GM06990 (cell line): ENCODE measurements around the gene ABCG2.

Source experiments
- DNase-seq: peaks from one replicate; pipeline ENCODE4 v3.0.0-alpha.2; 2011; ENCODE audit not compliant: insufficient read length; ENCODE audit errors: extremely low read depth
- H3K27me3 ChIP-seq: replicated peaks from 2 replicates; pipeline ENCODE4 v1.6.0; 2011; ENCODE audit warnings: low read length; ENCODE audit not compliant: control insufficient read depth, insufficient read depth
- H3K36me3 ChIP-seq: 2 replicates; pipeline ENCODE4 v1.5.1; 2011; ENCODE audit warnings: low read length; ENCODE audit not compliant: control insufficient read depth, insufficient read depth
- H3K4me3 ChIP-seq: replicated peaks from 2 replicates; pipeline ENCODE4 v1.5.1; 2011; ENCODE audit warnings: low read depth, mild to moderate bottlenecking, control low read depth, low read length
- TF ChIP-seq, protein P1 (sequence below): IDR thresholded peaks from 2 replicates; pipeline ENCODE4 v1.5.1; 2011; ENCODE audit warnings: low read length, control low read depth, mild to moderate bottlenecking, inconsistent platforms; ENCODE audit not compliant: insufficient read depth, poor library complexity, severe bottlenecking

The ABCG2 gene

DNA sequence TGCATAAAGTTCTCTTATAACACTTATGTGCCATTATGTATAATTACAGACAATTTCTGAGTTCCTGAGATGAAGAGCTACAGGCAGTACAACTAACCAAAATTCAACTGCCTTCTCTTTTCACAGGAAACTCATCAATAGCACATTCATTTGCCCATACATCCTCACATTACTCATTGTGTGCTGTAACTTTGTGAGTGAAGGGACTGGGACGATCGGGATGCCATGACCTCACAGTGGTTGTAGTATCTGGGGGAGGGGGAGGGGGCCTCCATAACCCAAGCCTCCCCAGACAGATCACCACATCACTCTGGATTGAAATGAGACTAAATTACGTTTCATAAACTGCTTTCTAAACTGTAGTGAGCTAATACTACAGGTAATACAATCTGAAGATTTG, 60.7 kb downstream of the ABCG2 start:
- Histone ChIP-seq H3K4me3 (no peak overlapping the region), H3K27me3 (no peaks in the 10 kb centered on the region), H3K36me3 (no peaks in the 10 kb centered on the region)
- TF ChIP-seq, protein P1, sequence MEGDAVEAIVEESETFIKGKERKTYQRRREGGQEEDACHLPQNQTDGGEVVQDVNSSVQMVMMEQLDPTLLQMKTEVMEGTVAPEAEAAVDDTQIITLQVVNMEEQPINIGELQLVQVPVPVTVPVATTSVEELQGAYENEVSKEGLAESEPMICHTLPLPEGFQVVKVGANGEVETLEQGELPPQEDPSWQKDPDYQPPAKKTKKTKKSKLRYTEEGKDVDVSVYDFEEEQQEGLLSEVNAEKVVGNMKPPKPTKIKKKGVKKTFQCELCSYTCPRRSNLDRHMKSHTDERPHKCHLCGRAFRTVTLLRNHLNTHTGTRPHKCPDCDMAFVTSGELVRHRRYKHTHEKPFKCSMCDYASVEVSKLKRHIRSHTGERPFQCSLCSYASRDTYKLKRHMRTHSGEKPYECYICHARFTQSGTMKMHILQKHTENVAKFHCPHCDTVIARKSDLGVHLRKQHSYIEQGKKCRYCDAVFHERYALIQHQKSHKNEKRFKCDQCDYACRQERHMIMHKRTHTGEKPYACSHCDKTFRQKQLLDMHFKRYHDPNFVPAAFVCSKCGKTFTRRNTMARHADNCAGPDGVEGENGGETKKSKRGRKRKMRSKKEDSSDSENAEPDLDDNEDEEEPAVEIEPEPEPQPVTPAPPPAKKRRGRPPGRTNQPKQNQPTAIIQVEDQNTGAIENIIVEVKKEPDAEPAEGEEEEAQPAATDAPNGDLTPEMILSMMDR = no peak
- DNase-seq = no peak

- Histone ChIP-seq H3K27me3 (no peaks in the 10 kb centered on the region), H3K36me3 (no peaks in the 10 kb centered on the region), H3K4me3 (no peak overlapping the region)
- TF ChIP-seq, protein P1 = no peak
- DNase-seq = no peak
Measured at GRCh38 chr4:88097301-88097700, 61.1 kb downstream of the ABCG2 start.

GRCh38 chr4:88093874-88094273, 64.6 kb downstream of the ABCG2 start:
- no peak for DNase-seq
- H3K27me3 ChIP-seq = no peaks in the 10 kb centered on the region
- no peak overlapping the region for H3K4me3 ChIP-seq
- TF ChIP-seq, protein P1 = no peak
- H3K36me3 ChIP-seq = no peaks in the 10 kb centered on the region

DNA sequence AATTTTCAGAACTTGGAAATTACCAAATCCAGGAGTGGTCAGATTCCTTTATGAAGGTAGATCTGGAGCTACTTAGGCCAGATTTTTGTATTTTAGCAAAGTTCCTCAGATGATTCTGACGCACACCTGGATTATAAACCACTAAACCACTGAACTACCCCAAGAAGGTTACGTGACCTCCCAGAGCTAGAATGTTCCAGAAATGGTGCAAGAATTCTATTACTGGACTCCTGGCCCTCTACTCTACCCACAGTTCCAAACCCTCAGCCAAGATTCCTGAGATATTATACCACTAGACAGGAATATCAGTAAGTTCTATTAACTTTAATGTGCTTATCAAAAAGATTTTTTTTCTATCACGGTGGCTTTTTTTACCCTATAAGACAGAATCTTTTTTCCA, 67.1 kb downstream of the ABCG2 start:
- DNase-seq = no peak
- TF ChIP-seq, protein P1 = no peak

DNA sequence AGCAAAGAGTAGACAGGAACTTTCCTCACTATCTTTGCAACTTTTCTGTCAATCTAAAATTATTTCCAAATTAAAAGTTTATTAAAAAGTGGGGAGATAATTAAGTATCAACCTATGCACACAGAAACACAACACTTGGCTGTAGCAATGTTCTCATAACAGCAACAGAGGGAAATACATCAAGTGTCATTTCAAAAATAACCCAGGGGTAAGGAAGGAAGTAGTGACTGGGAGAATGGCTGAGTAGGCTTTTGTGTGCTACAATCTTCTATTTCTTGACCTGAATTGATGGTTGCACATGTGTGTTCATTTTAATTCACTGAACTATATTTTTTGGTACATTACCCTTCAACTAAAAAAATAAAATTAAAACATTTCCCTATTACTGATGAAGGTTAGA, 67.5 kb downstream of the ABCG2 start:
- TF ChIP-seq, protein P1 = no peak
- Histone ChIP-seq H3K36me3 (no peaks in the 10 kb centered on the region), H3K4me3 (no peak overlapping the region), H3K27me3 (no peaks in the 10 kb centered on the region)
- DNase-seq = no peak

More for the DNA sequence above, 67.1 kb downstream of the ABCG2 start:
- no peaks in the 10 kb centered on the region for H3K36me3 ChIP-seq
- no peak overlapping the region for H3K4me3 ChIP-seq
- H3K27me3 ChIP-seq = no peaks in the 10 kb centered on the region

DNA sequence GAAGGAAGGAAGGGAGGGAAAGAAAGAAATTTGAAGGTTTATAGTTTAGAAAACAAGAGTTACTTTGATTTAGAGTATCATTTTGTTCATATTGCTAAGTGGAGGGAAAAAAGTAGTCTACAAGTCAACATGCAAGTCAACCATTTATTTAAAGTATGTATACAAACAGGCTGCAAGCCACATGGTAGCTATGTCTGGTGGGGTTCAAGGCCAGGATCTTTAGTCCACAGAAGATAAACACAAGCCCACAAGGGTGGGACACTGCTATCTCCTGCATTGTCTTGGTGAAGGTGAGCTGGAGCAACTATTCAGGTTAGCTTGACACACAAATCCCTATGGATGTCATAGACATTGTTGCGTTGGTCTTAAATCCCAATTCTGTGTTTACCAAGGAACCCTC, 71.4 kb downstream of the ABCG2 start:
- Histone ChIP-seq H3K27me3 (no peaks in the 10 kb centered on the region; the same call in 1 of the 2 replicates), H3K4me3 (no peak overlapping the region), H3K36me3 (no peaks in the 10 kb centered on the region)
- no peak for DNase-seq
- TF ChIP-seq, protein P1 = no peak
